GM18517 (cell line): ENCODE measurements around the gene FASTKD1.
A peak's percentile ranks its signal among the peaks of the same experiment; 100 is the strongest.

Source experiments
- ATAC-seq: cut with Tn5 transposase; IDR thresholded peaks from one replicate; pipeline ENCODE4 v1.9.1; 2021; ENCODE audit warnings: mild to moderate bottlenecking, moderate library complexity; ENCODE audit not compliant: unreplicated experiment

FASTKD1 gene

GRCh38 chr2:169509955-169510354 is 63.7 kb downstream of the FASTKD1 start:
- no peak for ATAC-seq

- no peak for ATAC-seq
Measured at GRCh38 chr2:169509298-169509885, 64.3 kb downstream of the FASTKD1 start, which contains the start of gene KLHL41. TSS of gene KLHL41 (plus strand) at chr2:169509702. CDS start at chr2:169509779, 77 bp downstream.

GRCh38 chr2:169507698-169508097 is 66.0 kb downstream of the FASTKD1 start:
- no peak for ATAC-seq

GRCh38 chr2:169504651-169505050 is 69.0 kb downstream of the FASTKD1 start:
- no peak for ATAC-seq

- ATAC-seq: no peak
Measured at GRCh38 chr2:169495310-169495928, 78.2 kb downstream of the FASTKD1 start.

- no peak for ATAC-seq
Measured at GRCh38 chr2:169493360-169493759, 80.3 kb downstream of the FASTKD1 start.

GRCh38 chr2:169491378-169491777 is 82.3 kb downstream of the FASTKD1 start:
- no peak for ATAC-seq

- ATAC-seq: no peak
Measured at GRCh38 chr2:169490834-169491233, 82.8 kb downstream of the FASTKD1 start.

- no peak for ATAC-seq
Measured at GRCh38 chr2:169486487-169486886, 87.2 kb downstream of the FASTKD1 start.

GRCh38 chr2:169485650-169486138 is 88.0 kb downstream of the FASTKD1 start:
- no peak for ATAC-seq

GRCh38 chr2:169480079-169480465 is 93.6 kb downstream of the FASTKD1 start:
- peak; percentile 6 for ATAC-seq
